ENCODE measurements around the gene PROSER2. TPM values are rescaled to one million over a fixed set of nuclear protein-coding genes. Genes with fewer than 3 reads are reported as not detected.

PROSER2 gene
- total and polyA plus RNA-seq, 2 of the 13 experiments (the other 11 are each of a cell fraction or from before 2014, with no cell fraction given), result 6.9 to 7.7 TPM

DNA sequence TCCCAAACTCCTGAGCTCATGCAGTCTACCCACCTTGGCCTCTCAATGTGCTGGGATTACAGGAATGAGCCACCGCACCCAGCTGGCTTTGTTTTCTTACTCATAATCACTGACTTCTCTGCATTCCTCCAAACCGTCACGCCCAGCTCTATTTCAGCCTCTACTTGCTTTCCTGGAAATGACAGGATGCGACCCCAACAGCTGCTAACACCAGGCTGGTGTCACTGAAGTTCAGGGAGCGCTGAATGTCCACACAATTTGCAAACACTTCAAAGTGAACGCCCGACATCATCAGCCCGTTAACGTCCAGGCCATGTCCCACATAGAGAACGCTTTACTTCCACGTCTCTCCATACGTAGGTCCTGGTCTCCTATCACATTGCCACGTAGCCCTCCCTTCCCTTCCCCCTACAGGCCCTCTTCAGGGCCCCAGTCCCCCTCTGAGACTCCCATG lies 12.8 kb upstream of the PROSER2 start (continued):
- TF ChIP-seq RELA (CRISPR knock-in tag; IDR thresholded peaks at IDR 0.05), result no peak
- peak; percentile 65; the same call in 1 of the 2 replicates for TF ChIP-seq FOSL2 (CRISPR knock-in tag; IDR thresholded peaks at IDR 0.05)
- no peak for TF ChIP-seq ZNF564 (CRISPR knock-in tag; IDR thresholded peaks at IDR 0.05)
- 0 out of 2 replicates have a peak, but pooled peaks have one; percentile 13 for TF ChIP-seq ZNF281 (CRISPR knock-in tag; IDR thresholded peaks at IDR 0.05; ENCODE audit: borderline replicate concordance)
- no peak for TF ChIP-seq THAP11 (CRISPR knock-in tag; IDR thresholded peaks at IDR 0.05)
- TF ChIP-seq ARID5B (CRISPR knock-in tag; IDR thresholded peaks at IDR 0.05), result peak; percentile 78
- TF ChIP-seq ZNF292 (CRISPR knock-in tag; IDR thresholded peaks at IDR 0.05; ENCODE audit: borderline replicate concordance, low read depth), result peak; percentile 59; the same call in 1 of the 2 replicates
- TF ChIP-seq SAP130 (CRISPR knock-in tag; IDR thresholded peaks at IDR 0.05; ENCODE audit: low read depth), result peak; percentile 62
- TF ChIP-seq CREB1 (IDR thresholded peaks at IDR 0.05), result peak; percentile 10; the same call in 1 of the 2 replicates
- TF ChIP-seq CREB1 (CRISPR knock-in tag; IDR thresholded peaks at IDR 0.05), result peak; percentile 76
- peak; percentile 52; the same call in 1 of the 2 replicates for TF ChIP-seq GATAD2A (CRISPR knock-in tag; IDR thresholded peaks at IDR 0.05)
- TF ChIP-seq, protein P1, sequence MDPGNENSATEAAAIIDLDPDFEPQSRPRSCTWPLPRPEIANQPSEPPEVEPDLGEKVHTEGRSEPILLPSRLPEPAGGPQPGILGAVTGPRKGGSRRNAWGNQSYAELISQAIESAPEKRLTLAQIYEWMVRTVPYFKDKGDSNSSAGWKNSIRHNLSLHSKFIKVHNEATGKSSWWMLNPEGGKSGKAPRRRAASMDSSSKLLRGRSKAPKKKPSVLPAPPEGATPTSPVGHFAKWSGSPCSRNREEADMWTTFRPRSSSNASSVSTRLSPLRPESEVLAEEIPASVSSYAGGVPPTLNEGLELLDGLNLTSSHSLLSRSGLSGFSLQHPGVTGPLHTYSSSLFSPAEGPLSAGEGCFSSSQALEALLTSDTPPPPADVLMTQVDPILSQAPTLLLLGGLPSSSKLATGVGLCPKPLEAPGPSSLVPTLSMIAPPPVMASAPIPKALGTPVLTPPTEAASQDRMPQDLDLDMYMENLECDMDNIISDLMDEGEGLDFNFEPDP (CRISPR knock-in tag; conservative IDR thresholded peaks at IDR 0.05), result no peak
- no peak for TF ChIP-seq ZNF503 (CRISPR knock-in tag; IDR thresholded peaks at IDR 0.05)
- TF ChIP-seq ZNF782 (CRISPR knock-in tag; IDR thresholded peaks at IDR 0.05; ENCODE audit: borderline replicate concordance), result no peak
- 0 out of 2 replicates have a peak, but pooled peaks have one; percentile 10 for TF ChIP-seq CEBPG (CRISPR knock-in tag; IDR thresholded peaks at IDR 0.05)
- no peak for TF ChIP-seq ETV6 (CRISPR knock-in tag; conservative IDR thresholded peaks at IDR 0.05)
- TF ChIP-seq HOMEZ (CRISPR knock-in tag; IDR thresholded peaks at IDR 0.05; ENCODE audit: low read depth), result no peak
- TF ChIP-seq TFAP4 (IDR thresholded peaks at IDR 0.05; ENCODE audit: borderline replicate concordance, low read depth), result peak; percentile 92

Measured in HepG2 (cell line).